ENCODE measurements around the gene OR2F2.

DNA sequence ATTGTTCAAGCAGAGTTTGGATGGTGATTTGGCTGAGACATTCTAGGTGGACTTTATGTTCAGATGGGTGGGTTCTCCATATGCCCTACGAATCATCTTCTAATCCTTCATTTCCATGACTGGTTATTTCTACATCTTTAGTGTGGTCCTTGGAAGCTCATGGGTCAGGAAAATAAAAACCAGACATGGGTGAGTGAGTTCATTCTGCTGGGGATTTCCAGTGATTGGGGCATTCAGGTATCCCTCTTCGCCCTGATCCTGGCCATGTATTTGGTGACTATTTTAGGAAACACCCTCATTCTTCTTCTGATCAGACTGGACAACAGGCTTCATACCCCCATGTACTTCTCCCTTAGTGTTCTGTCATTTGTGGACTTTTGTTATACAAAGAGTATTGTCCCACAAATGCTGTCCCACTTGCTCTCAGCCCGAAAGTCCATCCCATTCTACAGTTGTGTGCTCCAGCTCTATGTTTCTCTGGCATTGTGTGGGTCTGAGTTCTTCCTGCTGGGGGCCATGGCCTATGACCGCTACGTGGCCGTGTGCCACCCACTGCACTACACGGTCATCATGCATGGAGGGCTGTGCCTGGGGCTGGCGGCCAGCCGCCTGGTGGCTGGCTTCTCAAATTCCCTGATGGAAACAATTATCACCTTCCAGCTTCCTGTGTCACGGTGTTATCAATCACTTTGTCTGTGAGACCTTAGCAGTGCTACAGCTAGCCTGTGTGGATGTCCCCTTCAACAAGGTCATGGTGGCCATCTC is 45.9 kb downstream of the OR2F2 start:
- TF ChIP-seq JUND (IDR thresholded peaks at IDR 0.05) (no peak), POLR2A (IDR thresholded peaks at IDR 0.05; ENCODE audit: borderline replicate concordance, extremely low read depth, insufficient read depth, insufficient read length) (no peak), CTCF (IDR thresholded peaks at IDR 0.05 in 2 of 3, conservative IDR thresholded peaks at IDR 0.05 in 1 of 3; ENCODE audit: borderline replicate concordance in 1 of 3, insufficient read depth in 1 of 3, low read depth in 2 of 3, low read length in 2 of 3) (no peak), POLR2AphosphoS5 (IDR thresholded peaks at IDR 0.05; ENCODE audit: low read depth, low read length) (no peak), EGR1 (IDR thresholded peaks at IDR 0.05; ENCODE audit: low read depth) (no peak), CBX3 (IDR thresholded peaks at IDR 0.05; ENCODE audit: low read depth) (no peak)

Data from HCT116 (cell line).